Karpas-422 (cell line): ENCODE results near the gene INAVA. TPM values are rescaled to one million over a fixed set of nuclear protein-coding genes. Genes with fewer than 3 reads are reported as not detected.

Source experiments
- DNase-seq: peaks from one replicate; pipeline ENCODE4 v3.0.0-alpha.2; 2015
- H2AFZ ChIP-seq: fragments of 200-600 bp; sonication (generic); 2 replicates; pipeline ENCODE4 v1.6.1; 2014; ENCODE audit warnings: antibody characterized with exemption, low read length, mixed read lengths
- H3K27ac ChIP-seq: fragments of 200-600 bp; sonication (generic); 2 replicates; pipeline ENCODE4 v1.5.1; 2014; ENCODE audit warnings: mild to moderate bottlenecking, low read length, moderate library complexity
- H3K27me3 ChIP-seq: fragments of 200-600 bp; sonication (generic); 2 replicates; pipeline ENCODE4 v1.6.1; 2014; ENCODE audit warnings: low read length, mixed read lengths
- H3K36me3 ChIP-seq: fragments of 200-600 bp; sonication (generic); 2 replicates; pipeline ENCODE4 v1.6.1; 2014; ENCODE audit warnings: low read length, mixed read lengths; ENCODE audit not compliant: insufficient read depth
- H3K4me1 ChIP-seq: fragments of 200-600 bp; sonication (generic); 2 replicates; pipeline ENCODE4 v1.6.1; 2014; ENCODE audit warnings: mild to moderate bottlenecking, low read length, mixed read lengths
- H3K4me2 ChIP-seq: fragments of 200-600 bp; sonication (generic); 2 replicates; pipeline ENCODE4 v1.6.1; 2014; ENCODE audit warnings: low read length, low read depth, mild to moderate bottlenecking; ENCODE audit not compliant: poor library complexity, severe bottlenecking
- H3K4me3 ChIP-seq: fragments of 200-600 bp; sonication (generic); 2 replicates; pipeline ENCODE4 v1.5.1; 2014; ENCODE audit warnings: mild to moderate bottlenecking, antibody characterized with exemption, low read length, mixed read lengths
- H3K79me2 ChIP-seq: fragments of 200-600 bp; sonication (generic); 2 replicates; pipeline ENCODE4 v1.6.1; 2014; ENCODE audit warnings: mild to moderate bottlenecking, low read length, mixed read lengths
- H3K9ac ChIP-seq: fragments of 200-600 bp; sonication (generic); 2 replicates; pipeline ENCODE4 v1.6.0; 2014; ENCODE audit warnings: low read length
- H3K9me2 ChIP-seq: fragments of 200-600 bp; sonication (generic), shearing (Covaris generic); replicated peaks from 2 replicates; pipeline ENCODE4 v1.6.0; 2014; ENCODE audit warnings: mild to moderate bottlenecking, low read length, moderate library complexity; ENCODE audit not compliant: insufficient read depth
- H3K9me3 ChIP-seq: fragments of 300-700, 200-600 bp; sonication (generic); 2 replicates; pipeline ENCODE4 v1.6.1; 2014; ENCODE audit warnings: low read length, mixed read lengths
- H4K20me1 ChIP-seq: fragments of 200-600 bp; sonication (generic); 2 replicates; pipeline ENCODE4 v1.6.1; 2014; ENCODE audit warnings: mild to moderate bottlenecking, antibody characterized with exemption, low read length, low read depth; ENCODE audit not compliant: insufficient read depth
- total RNA-seq: library from RNA; depleted of rRNA; stranded (reverse); fragments of >200 nt; shearing (Covaris generic); gene quantifications from 2 replicates; pipeline ENCODE4 v1.2.3, GENCODE V29; 2014; ENCODE audit warnings: low replicate concordance

INAVA gene
- total RNA-seq, 1 experiment from 2014 or later, result not detected

DNA sequence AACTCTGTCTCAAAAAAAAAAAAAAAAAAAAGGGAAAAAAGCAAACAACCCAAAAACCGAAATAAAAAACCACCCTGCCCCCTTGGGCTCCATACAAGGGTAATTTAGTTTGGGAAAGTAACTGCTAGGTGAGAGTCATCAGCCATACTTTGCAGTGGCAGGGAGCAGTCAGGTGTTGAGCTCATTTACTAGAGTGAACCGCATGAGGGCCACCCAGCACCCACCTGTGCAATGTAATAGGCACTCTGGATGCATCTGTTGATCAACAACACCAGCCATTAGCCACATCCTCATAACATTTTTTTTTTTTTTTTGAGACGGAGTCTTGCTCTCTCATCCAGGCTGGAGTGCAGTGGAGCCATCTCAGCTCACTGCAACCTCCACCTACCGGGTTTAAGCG lies 9.1 kb downstream of the INAVA start:
- H3K9me2 ChIP-seq, result no peaks in the 10 kb centered on the region
- no peaks in the 10 kb centered on the region for H3K4me1 ChIP-seq

DNA sequence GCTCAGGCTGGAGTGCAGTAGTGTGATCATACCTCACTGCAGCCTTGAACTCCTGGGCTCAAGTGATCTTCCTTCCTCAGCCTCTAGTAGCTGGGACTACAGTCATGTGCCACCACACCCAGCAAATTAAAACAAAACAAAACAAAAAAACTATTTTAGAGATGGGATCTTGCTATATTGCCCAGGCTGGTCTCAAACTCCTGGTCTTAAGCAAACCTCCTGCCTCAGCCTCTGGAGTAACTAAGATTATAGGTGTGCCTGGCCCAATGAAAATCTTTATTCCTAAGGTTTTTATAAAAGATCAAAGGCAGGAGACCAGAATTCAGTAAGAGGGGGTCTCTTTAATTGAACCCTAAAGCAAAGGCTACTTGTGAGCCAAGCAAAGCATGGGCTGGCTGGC lies 10.1 kb downstream of the INAVA start:
- H3K9me2 ChIP-seq, result no peaks in the 10 kb centered on the region
- H3K27me3 ChIP-seq, result no peaks in the 10 kb centered on the region
- DNase-seq, result no peak
- peaks cover 6% of the 10 kb centered on the region for H3K4me1 ChIP-seq
- H3K4me2 ChIP-seq, result no peak overlapping the region
- H3K36me3 ChIP-seq, result no peaks in the 10 kb centered on the region
- H4K20me1 ChIP-seq, result no peaks in the 10 kb centered on the region
- no peaks in the 10 kb centered on the region for H3K79me2 ChIP-seq
- H3K27ac ChIP-seq, result no peak overlapping the region
- no peaks in the 10 kb centered on the region for H3K9me3 ChIP-seq
- no peak overlapping the region for H3K9ac ChIP-seq
- no peak overlapping the region for H3K4me3 ChIP-seq
- H2AFZ ChIP-seq, result no peak overlapping the region

More for the DNA sequence above, 9.1 kb downstream of the INAVA start:
- no peaks in the 10 kb centered on the region for H3K36me3 ChIP-seq
- H3K27me3 ChIP-seq, result no peaks in the 10 kb centered on the region
- H4K20me1 ChIP-seq, result no peaks in the 10 kb centered on the region
- no peak for DNase-seq
- H3K9ac ChIP-seq, result no peak overlapping the region
- H3K4me2 ChIP-seq, result no peak overlapping the region
- no peaks in the 10 kb centered on the region for H3K79me2 ChIP-seq
- no peaks in the 10 kb centered on the region for H3K9me3 ChIP-seq
- H2AFZ ChIP-seq, result no peak overlapping the region
- H3K4me3 ChIP-seq, result no peak overlapping the region
- no peak overlapping the region for H3K27ac ChIP-seq

DNA sequence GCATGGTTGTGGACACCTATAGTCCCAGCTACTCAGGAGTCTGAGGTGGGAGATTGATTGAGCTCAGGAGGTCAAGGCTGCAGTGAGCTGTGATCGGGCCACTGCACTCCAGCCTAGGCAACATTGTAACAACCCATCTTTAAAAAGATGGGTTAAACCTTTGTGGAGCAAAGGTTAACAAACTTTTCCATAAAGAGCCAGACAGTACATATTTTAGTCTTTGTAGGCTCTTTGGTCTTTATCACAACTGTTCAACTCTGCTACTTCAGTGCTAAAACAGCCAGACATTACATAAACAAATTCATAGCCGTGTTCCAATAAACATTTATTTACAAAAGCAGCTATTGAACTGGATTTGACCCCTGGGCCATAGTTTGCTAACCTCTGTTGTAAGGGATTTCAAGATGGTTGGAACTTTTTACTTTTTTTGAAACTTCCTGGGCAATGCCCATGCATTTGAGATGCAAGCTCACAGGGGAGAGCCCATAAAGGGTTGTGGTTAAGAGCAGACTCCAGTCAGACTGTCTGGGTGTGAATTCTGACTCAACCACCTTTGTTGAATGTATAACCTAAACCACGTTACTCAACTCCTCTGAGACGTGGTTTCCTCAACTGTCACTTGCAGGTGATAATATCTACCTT lies 10.8 kb downstream of the INAVA start:
- Histone ChIP-seq H3K27ac (no peak overlapping the region), H2AFZ (no peak overlapping the region), H3K4me2 (no peak overlapping the region), H3K27me3 (no peaks in the 10 kb centered on the region), H3K36me3 (no peaks in the 10 kb centered on the region), H3K4me3 (no peak overlapping the region), H3K9me3 (no peaks in the 10 kb centered on the region), H4K20me1 (no peaks in the 10 kb centered on the region), H3K9me2 (no peaks in the 10 kb centered on the region), H3K4me1 (peaks cover 8% of the 10 kb centered on the region), H3K79me2 (no peaks in the 10 kb centered on the region), H3K9ac (no peak overlapping the region)
- DNase-seq, result no peak

DNA sequence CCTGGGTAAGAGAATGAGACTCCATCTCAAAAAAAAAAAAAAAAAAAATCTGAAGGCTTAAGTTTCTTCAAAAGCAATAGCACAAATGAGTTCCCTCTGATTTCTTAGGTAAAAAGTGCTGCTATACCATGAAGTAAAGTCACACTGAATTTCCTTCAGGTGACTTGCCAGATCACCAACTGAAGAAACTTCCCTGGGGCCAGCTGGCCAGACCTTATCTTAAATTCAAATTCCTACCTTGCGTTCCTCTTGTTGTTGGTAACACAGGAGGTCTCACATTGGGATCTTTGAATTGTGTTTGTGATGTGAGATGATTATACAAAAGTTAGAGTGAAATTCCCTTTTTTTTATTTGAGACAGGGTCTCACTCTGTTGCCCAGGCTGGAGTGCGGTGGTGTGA lies 11.8 kb downstream of the INAVA start:
- H3K4me2 ChIP-seq, result no peak overlapping the region
- no peak overlapping the region for H3K27ac ChIP-seq
- no peak for DNase-seq
- no peaks in the 10 kb centered on the region for H3K9me3 ChIP-seq
- H3K9ac ChIP-seq, result no peak overlapping the region
- no peaks in the 10 kb centered on the region for H3K36me3 ChIP-seq
- no peak overlapping the region for H3K4me3 ChIP-seq
- H3K9me2 ChIP-seq, result no peaks in the 10 kb centered on the region
- peaks cover 8% of the 10 kb centered on the region for H3K4me1 ChIP-seq
- H3K27me3 ChIP-seq, result no peaks in the 10 kb centered on the region
- H4K20me1 ChIP-seq, result no peaks in the 10 kb centered on the region
- no peak overlapping the region for H2AFZ ChIP-seq
- no peaks in the 10 kb centered on the region for H3K79me2 ChIP-seq

DNA sequence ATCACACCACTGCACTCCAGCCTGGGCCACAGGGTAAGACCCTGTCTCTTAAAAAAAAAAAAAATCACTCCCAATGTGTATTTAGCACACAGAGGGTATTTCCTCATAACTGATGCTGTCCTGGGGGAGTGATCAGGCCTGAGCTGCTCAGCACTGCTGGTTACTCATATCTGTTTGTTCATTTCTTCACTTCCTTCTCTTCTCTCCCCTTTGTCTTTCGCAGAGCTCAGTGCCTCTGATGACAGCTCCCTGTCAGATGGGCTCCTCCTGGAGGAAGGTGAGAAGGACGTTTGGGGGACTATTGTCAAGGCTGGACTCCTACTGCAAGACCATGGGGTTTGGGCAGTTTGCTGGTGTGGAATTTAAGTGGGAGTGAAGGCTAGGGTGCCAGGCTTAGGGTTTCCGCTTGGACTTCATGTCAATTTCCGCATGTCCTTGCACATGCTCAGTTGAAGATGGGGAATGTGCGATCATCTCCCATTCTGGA lies 13.0 kb downstream of the INAVA start:
- Histone ChIP-seq H3K9me3 (no peaks in the 10 kb centered on the region), H3K4me2 (no peak overlapping the region), H3K4me1 (peaks cover 8% of the 10 kb centered on the region), H3K9ac (no peak overlapping the region), H3K9me2 (no peaks in the 10 kb centered on the region), H3K79me2 (no peaks in the 10 kb centered on the region), H3K27me3 (no peaks in the 10 kb centered on the region), H3K4me3 (no peak overlapping the region), H4K20me1 (no peaks in the 10 kb centered on the region), H3K27ac (no peak overlapping the region), H3K36me3 (no peaks in the 10 kb centered on the region), H2AFZ (no peak overlapping the region)
- no peak for DNase-seq

DNA sequence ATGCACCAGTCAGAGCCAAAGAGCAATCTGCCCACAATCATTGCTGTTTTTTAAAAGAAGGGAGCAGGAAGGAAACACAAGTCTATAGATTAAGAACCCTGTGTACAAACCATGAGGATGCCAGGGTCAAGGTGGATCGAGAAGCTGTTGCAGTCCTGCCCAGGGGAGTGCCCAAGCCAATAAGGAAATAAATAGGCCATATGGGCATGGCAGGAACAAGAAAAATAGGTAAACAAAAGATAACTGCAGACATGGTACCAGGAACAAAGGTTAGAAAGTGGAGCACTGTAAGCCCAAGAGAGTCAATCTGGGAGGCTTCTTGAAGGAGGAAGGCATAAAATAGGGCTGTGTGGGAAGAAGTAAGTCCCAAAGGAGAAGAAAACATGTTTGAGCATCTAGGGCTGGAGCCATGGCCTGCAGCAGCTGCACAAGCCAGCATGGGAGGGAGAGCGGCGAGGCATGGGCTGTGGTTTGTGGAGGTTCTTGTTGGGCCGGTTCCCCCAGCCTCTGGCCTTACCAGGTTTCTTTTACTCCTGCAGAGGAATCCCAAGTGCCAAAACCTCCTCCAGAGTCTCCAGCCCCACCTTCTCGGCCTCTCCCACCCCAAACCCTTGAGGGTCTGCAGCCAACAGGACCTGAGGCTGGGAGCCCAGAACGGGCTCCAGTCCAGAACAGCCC lies 13.6 kb downstream of the INAVA start:
- no peaks in the 10 kb centered on the region for H3K27me3 ChIP-seq
- H3K4me2 ChIP-seq, result no peak overlapping the region
- no peaks in the 10 kb centered on the region for H3K9me3 ChIP-seq
- no peaks in the 10 kb centered on the region for H3K36me3 ChIP-seq
- no peak overlapping the region for H3K9ac ChIP-seq
- H3K4me1 ChIP-seq, result peaks cover 8% of the 10 kb centered on the region
- H3K79me2 ChIP-seq, result no peaks in the 10 kb centered on the region
- H3K27ac ChIP-seq, result no peak overlapping the region
- no peaks in the 10 kb centered on the region for H3K9me2 ChIP-seq
- no peaks in the 10 kb centered on the region for H4K20me1 ChIP-seq
- H3K4me3 ChIP-seq, result no peak overlapping the region
- DNase-seq, result no peak
- no peak overlapping the region for H2AFZ ChIP-seq

DNA sequence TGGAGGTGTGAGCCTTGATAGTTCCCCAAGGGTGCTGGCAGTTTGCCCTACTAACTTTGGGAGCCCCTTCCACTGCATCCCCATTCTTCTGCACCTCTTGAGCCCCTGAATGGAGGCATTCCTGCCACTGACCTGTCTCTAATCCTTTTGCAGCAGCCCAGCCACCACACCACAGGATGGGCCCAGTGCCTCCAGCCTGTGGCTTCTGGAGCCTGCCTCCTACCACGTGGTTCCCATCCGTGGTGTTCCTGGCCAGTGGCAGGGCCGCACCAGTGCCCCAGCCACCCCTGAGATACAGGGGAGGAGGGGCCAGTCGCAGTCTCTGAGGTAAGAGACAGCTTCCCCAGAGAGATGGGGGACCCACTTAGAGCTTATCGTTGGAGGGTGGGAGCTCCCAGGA lies 14.4 kb downstream of the INAVA start:
- Histone ChIP-seq H3K27me3 (no peaks in the 10 kb centered on the region), H4K20me1 (no peaks in the 10 kb centered on the region), H3K27ac (no peak overlapping the region), H3K36me3 (no peaks in the 10 kb centered on the region), H3K4me2 (no peak overlapping the region), H3K4me3 (no peak overlapping the region), H3K9me3 (no peaks in the 10 kb centered on the region), H3K79me2 (no peaks in the 10 kb centered on the region), H3K9ac (no peak overlapping the region), H2AFZ (no peak overlapping the region), H3K4me1 (peaks cover 8% of the 10 kb centered on the region), H3K9me2 (no peaks in the 10 kb centered on the region)
- DNase-seq, result no peak

DNA sequence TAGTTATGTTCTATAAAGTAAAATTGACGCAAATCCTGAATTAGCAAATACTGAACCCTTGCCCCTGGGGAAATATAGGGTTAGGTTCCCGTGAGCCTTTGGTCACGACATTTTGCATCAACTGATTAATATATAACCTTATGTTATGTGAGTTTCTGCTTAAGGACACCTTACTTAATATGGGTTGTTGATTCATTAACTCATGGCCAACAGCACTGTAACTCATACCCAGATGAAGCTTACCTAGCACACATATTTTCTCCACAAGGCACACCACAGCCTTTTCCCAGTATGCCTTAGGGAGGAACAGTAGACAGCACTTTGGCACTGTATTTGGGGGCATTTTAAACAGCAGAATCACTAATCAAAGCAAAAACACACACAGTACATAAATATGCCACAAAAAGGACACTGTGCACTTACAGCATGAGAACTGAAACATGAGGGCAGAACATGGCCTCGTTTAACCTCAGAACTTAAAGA lies 15.1 kb downstream of the INAVA start:
- H3K79me2 ChIP-seq, result no peaks in the 10 kb centered on the region
- no peak overlapping the region for H3K4me3 ChIP-seq
- H3K9ac ChIP-seq, result no peak overlapping the region
- no peak for DNase-seq
- no peaks in the 10 kb centered on the region for H3K27me3 ChIP-seq
- H3K4me2 ChIP-seq, result no peak overlapping the region
- H3K9me2 ChIP-seq, result no peaks in the 10 kb centered on the region
- H2AFZ ChIP-seq, result no peak overlapping the region
- H4K20me1 ChIP-seq, result no peaks in the 10 kb centered on the region
- no peak overlapping the region for H3K27ac ChIP-seq
- H3K9me3 ChIP-seq, result no peaks in the 10 kb centered on the region
- no peaks in the 10 kb centered on the region for H3K36me3 ChIP-seq
- H3K4me1 ChIP-seq, result peaks cover 8% of the 10 kb centered on the region
